AG09319 (cell line): ENCODE results near the gene CACNA1B.

Experiments used
- DNase-seq: peaks from one replicate; pipeline ENCODE4 v3.0.0-alpha.2; 2010; ENCODE audit warnings: low read depth; ENCODE audit errors: extremely low read depth
- TF ChIP-seq, protein P1 (sequence below): IDR thresholded peaks from 2 replicates; pipeline ENCODE4 v1.5.1; 2011; ENCODE audit warnings: low read depth, mild to moderate bottlenecking, inconsistent platforms, low read length, moderate library complexity

The CACNA1B gene

DNA sequence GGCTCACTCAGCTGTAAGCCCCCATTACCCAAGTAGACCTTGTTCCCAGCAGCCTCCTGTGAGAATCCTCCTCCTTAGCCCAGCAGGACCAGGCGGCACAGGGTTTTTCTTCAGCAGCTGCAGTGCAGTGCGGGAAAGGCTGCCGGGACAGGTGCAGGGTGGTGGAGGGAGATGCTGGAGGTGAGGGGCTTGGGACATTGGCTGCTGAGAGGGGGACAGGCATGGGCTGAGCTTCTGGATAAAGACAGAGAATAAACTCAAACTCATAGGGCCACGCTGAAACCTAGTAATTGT is 174.7 kb downstream of the CACNA1B start:
- TF ChIP-seq, protein P1, sequence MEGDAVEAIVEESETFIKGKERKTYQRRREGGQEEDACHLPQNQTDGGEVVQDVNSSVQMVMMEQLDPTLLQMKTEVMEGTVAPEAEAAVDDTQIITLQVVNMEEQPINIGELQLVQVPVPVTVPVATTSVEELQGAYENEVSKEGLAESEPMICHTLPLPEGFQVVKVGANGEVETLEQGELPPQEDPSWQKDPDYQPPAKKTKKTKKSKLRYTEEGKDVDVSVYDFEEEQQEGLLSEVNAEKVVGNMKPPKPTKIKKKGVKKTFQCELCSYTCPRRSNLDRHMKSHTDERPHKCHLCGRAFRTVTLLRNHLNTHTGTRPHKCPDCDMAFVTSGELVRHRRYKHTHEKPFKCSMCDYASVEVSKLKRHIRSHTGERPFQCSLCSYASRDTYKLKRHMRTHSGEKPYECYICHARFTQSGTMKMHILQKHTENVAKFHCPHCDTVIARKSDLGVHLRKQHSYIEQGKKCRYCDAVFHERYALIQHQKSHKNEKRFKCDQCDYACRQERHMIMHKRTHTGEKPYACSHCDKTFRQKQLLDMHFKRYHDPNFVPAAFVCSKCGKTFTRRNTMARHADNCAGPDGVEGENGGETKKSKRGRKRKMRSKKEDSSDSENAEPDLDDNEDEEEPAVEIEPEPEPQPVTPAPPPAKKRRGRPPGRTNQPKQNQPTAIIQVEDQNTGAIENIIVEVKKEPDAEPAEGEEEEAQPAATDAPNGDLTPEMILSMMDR = no peak
- no peak for DNase-seq

DNA sequence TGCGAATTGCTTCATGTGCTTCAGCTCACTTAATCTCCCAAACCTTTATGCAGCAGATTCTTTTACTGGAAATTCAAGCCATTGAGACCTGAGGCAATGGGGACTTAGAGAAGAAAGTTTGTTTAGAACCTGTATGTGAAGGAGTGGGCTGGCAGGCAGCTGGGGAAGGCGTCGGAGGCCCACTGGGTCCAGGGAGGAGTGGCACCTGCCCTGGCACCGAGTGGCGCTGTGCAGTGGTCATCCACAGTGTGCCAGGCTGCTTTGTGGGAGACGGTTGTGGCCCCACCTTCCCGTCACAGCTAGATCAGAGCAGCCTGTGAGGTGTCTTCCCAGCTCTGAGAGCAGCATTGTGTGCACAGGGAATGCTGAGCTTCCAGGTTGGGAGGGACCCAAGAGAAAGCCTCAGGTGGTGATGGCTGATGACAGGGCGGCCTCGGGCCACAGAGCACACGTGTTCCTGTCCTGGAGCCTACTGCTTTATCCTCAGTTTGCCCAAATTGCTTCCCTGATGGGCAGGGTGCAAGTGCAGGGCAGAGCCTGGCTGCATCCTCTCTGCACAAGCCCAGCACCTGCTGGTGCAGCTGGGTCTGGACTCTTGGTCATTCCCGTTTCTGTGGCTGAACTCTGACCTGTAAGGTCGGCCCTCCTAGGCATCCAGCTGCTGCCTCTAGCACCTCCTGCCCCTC is 175.2 kb downstream of the CACNA1B start:
- DNase-seq = no peak
- TF ChIP-seq, protein P1 = no peak

DNA sequence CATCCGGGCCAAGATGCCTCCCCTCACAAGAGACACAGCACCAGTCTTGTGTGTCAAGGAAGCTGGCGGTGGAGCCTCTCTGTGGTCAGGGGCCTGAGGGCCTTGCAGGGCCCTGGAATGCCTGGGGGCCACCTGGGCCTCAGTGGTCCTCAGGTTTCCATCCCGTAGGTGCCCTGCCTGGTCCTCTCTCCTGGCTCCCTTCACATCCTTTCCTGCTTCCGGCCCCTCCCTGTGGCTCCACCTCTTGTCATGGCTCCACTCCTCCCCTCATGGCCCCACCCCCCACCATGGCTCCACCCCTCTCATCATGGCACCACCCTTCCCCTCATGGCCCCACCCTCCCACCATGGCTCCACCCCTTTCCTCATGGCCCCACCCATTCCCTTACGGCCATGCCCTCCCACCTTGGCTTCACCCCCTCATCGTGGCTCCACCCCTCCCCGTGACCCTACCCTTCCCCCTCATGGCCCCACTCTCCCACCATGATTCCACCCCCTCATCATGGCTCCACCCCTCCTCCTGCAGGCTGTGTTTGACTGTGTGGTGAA is 175.8 kb downstream of the CACNA1B start:
- DNase-seq = no peak
- TF ChIP-seq, protein P1 = no peak

DNA sequence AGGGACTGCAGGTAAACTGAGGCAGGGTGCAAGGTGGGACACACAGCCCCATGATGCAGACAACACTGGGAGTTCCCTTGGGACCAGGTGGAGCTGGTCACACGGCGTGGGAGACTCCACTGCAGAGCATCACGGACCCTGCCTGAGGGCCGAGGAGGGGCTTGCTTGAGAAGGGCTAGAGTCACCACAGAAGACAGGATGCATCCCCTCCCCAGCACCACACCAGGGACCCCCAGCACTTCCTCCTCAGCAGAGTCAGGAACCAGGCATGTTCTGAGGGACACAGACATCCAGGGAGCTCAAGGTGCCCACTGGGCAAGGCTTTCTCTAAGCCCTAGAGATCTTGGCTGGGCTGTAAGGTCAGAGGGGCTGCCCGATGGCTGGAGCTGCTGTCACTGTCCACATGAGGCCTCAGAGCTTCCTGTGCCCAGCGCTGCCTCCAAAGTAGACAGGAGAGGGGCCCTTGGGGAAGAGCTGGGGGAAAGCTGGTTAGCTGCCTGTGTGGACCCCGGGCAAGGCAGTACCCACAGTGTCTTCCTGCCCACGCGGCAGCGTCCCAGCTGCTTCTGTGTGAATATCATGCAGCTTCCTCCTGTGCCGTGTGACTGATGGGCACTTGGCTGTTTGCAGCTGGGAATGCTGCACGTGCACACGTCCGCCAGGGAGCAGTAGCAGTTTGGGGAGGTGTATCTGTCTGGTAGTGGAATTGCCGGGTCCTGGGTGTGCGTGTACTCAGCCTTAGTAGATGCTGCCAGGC is 176.6 kb downstream of the CACNA1B start:
- TF ChIP-seq, protein P1 = no peak
- no peak for DNase-seq

DNA sequence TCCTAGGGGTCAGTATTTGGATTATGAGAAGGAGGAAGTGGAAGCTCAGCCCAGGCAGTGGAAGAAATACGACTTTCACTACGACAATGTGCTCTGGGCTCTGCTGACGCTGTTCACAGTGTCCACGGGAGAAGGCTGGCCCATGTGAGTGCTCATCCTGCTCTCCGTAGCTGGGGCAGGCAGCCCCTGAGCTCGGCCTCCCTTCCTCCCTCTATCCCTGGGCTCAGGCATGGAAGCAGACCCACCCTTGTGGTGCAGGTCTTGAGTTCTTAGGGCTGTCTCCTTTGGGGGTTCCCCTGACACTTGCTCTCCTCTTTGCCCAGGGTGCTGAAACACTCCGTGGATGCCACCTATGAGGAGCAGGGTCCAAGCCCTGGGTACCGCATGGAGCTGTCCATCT is 180.1 kb downstream of the CACNA1B start:
- no peak for DNase-seq

DNA sequence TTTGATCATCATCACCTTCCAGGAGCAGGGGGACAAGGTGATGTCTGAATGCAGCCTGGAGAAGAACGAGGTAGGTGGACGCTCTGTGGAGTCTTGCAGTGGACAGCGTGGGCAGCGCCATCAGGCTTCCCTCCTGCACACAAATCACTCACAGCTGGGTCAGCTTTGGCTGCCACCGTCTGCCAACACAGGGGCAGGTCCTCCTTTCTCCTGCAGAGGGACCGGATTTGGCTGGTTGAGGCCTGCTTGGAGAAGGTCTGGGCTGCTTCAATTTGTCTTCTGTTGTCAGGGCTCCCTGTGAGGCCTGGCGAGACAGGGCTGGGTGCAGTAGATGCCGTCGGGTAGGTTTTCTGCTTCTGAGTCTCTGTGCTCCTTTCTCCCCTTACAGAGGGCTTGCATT is 180.6 kb downstream of the CACNA1B start:
- no peak for DNase-seq
- TF ChIP-seq, protein P1 = no peak

More for the DNA sequence above, 180.1 kb downstream of the CACNA1B start:
- TF ChIP-seq, protein P1 = no peak

DNA sequence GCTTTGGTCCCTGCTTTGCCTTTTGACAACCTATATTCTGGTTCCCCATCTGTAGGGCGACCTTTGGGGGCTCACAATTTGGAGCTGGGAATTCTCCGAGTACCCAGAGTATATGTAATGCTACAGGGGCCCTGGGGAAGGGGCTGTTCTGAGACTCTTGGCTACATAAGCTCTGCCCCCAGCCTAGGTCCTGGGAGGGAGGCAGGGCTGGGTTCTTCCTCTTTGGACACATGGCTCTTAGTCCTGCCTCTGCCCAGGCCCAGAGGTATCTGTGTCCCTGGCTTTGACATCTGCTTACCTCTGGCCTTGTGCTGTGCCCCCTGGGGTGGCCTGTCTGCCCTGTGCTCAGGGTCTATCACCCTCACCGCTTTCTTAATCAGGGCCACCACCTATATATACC is 181.6 kb downstream of the CACNA1B start:
- DNase-seq = no peak
- TF ChIP-seq, protein P1 = no peak
